Jurkat, Clone E6-1 (cell line): Measurements from ENCODE around the gene ABCC8.

Source experiments
- DNase-seq: peaks from one replicate; pipeline ENCODE4 v3.0.0-alpha.2; 2011; ENCODE audit warnings: low read depth, low spot score
- H3K4me3 ChIP-seq: 2 replicates; pipeline ENCODE4 v1.5.1; 2011; ENCODE audit warnings: mild to moderate bottlenecking, low read length, control low read depth, moderate library complexity

The ABCC8 gene

DNA sequence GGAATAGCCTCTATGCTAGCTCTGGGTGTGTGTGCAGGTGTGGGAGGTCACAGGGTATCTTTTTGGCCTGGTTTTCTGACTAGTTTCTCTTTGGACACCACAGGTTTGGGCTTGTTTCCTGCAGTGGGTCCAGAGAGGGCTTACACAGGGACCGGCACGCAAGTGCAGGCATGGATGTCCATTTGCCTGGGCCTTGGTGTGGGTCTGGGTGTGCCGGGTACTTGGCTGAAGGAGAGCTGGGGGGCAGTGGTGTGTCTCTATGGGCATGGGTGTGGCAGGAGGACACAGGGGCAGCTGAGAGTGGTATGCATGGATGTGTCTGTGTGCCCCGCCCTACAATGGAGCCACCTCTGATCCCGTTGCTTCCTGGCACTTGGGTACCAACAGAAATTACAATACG is 80.7 kb downstream of the ABCC8 start:
- DNase-seq = no peak

DNA sequence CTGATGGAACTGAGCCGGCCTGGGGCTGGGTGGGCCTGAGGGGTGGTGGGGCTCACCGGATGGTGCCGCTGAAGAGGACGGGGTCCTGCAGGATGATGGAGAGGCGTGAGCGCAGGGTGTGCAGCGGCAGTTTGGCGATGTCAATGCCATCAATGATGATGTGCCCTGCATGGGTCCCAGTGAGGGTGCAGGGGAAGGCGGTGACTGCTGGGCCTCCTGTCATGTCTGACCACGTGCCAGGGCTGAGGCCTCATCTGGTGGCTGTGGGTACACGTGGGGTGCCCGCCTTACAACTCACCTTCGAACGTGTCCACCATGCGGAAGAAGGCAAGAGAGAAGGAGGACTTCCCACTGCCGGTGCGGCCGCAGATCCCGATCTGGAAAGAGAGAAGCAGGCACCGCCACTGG is 81.1 kb downstream of the ABCC8 start:
- no peak overlapping the region for H3K4me3 ChIP-seq
- DNase-seq = no peak

More for the DNA sequence above, 80.7 kb downstream of the ABCC8 start:
- no peak overlapping the region for H3K4me3 ChIP-seq

DNA sequence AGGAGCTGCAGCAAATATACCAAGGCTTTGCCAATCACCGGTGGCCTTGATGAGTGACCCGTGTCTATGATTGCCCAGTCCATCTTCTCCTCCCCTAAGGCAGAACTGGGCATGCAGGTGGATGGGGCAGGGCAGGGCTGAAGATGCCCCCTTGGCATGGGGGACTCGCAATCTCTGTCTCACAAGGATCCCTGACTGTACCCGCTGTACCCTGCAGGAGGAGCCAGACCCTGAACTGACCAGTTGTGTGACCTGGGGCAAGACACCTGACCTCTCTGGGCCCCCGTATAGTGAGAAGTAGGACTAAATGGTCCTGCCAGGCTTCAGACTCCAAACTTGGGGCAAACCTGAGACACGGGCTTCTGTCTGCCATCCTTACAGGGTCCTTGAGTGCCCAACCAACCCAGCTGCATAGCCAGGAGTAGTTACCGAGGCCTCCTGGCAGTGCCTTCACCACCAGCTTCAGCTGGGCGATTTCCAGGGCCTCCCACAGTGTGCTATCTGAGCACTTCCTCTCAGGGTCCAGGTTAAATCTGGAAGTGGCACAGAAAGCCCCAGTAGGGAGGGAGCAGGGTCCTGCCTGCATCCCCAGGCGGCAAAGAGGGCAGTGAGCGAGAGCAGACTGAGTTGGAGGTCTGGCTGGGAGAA is 81.8 kb downstream of the ABCC8 start:
- DNase-seq = no peak

DNA sequence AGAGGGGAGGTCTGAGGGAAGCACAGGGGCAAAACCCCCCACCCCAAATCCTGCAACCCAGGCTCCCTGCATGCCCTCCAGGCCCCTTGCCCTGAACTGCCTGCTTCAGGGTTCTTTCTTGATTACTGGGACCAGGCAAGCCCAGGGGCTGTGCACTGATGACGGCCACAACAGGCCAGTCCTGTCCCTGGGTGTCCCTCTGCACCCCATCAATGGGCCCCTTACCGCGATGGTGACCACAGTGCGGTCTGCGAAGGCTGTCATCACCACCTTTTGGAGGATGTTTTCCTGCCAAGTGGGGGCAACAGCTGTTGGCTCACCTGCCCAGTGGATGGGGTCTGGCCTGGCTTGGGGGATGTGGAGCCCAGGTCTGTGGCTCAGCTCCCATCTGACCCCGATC is 83.2 kb downstream of the ABCC8 start:
- no peak for DNase-seq
- no peak overlapping the region for H3K4me3 ChIP-seq

More for the DNA sequence above, 81.8 kb downstream of the ABCC8 start:
- H3K4me3 ChIP-seq = no peak overlapping the region

DNA sequence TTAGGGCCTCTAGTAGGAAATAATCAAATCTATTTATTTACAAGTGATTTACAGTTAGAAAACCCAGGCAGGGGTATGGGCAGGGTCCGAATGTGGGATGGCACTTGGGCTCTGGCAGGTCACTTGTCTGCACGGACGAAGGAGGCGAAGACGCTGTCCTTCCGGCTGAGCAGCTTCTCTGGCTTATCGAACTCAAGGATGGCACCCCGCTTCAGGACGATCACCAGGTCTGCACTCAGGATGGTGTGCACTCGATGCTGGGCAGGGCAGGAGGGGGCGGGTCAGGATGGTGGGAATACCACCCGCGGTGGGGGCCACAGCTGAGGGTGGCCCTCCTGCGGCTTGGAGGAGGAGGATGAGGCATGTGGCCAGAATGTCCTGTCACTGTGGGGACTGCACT is 83.8 kb downstream of the ABCC8 start:
- no peak overlapping the region for H3K4me3 ChIP-seq
- DNase-seq = no peak

DNA sequence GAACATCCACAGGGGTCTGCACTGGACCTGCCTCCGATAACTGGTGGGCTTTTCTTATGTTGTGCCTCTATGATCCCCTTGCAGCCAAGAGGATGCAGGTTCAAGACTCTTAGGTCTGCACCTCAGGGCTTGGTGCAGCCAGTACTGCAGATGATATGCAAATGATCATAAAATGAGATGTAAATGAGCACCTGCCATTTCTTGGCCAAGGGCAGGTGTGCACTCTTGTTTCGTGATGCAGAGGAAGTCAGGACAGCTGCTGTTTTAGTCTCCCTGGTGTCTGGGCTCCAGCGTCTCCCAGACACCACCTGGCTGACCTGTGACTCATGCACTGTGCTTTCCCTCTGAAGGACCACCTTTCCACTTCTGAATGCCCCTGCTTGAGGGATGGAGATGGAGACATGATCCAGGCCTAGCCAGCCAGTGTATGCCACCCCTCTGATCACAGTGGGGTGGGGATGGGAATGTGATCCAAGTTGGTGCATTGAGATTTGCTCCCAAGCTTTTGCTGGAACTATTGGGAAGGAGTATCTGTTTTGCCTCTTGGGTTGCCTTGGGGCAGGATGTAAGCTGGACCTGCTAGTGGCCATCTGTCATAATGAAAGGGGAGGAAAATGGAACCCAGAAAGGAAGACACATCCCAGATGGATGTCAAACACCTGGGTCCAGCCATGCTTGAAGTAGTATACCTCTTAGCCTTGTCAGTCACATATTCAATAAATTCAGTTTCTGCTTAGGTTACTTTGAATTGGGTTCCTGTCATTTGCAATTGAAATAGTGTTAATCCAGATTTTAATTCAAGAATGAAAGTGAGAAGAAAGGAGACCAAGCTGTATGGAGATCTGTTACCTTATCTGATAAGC is 84.9 kb downstream of the ABCC8 start:
- no peak overlapping the region for H3K4me3 ChIP-seq
- DNase-seq = no peak

DNA sequence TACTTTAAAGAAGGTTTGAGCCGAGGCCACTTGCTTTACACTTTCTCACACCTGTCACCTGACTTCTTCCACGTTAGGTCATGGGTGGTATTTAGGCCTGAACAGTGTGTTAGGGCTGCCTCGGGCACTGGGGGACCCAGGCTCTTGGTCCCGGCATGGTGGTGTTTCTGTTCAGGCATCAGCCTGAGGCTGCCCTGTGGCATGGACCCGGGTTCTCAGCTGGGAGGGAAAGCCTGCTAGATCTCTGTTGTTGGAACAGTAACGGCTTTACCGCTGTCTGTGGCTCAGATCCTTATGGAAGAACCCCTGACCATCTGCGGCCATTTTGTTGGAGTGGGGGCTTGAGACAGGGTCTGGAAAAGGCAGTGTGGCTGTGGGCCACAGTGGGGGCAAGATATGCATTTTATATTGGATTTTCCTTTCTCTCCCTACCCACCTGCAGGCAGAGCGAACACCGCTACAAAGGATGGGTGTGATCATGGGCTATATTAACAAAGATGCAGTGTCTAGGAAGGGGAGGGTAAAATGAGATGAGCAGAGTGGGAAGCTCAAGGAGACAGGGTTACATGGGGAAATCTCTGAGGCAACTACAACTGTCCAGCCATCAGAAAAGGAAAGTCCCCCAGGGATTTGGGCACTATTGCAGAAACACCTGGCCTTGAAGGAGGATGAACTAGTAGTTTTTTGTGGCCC is 86.5 kb downstream of the ABCC8 start:
- no peak for DNase-seq
- peak overlapping the region; percentile 57 for H3K4me3 ChIP-seq

DNA sequence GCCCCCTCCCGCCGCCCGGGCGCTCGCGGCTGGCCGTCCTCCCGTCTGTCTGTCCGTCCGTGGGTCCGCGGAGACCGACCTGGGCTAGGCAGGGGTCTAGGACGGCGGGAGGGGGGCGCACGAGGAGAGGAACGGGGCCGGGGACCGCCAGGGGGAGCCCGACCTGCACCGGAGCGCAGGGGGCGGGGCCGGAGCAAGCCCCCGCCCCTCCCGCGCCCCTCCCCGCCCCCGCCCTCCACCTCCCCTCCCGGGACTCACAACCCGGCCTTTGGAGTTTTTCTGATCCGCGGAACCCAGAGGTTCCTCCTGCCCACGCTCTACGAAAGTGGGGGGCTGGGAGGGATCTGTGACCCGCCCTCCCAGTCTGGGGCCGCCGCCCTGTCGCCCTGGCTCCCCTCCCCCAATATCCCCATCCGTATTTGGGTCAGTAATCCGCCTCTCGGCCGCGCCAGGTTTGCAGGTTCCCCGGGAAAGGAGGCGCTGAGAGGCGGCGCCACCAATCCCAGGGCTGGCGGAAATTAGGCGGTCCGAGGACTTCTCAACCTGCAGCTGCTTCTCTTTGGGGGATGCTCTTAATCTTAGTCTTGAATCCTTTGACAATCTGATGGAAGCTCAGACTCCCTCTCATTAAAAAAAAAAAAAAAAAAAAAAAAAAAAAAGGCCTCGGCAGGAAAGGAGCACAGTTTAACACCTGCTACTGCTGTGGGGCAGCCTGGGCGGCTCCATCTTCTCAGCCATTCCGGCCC is 87.3 kb downstream of the ABCC8 start:
- peak overlapping the region; percentile 57 for H3K4me3 ChIP-seq
- DNase-seq = peak; percentile 64

DNA sequence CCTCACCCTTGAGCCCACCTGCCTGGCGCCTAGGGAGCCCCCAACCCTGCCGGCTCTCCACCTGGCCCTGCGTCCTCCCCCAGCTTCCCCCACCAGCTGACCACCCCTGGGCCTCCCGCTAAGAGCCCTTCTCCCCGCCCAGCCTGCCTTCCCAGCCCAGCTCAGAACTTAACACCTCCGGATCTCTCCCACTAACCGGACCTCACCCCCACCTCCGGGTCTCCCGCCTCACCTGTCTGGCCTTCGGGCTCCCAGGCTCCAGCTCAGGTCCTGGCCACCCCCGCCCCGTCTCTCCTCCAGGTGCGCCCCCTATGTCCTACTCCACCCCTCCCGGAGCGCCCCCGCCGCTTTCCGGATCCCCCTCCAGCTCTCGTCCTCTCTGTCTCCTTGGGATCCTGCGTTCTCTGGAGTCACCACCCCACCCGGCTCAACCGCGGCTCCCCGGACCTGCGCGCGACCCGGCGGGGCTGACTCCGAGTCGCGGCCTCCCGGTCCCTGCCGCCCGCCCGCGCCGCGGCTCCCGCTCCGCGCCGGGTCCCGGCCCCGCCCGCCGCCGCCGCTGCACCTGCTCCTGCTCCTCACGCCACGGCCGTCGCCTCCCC is 87.9 kb downstream of the ABCC8 start, which contains the start of gene KCNJ11:
KCNJ11 (minus strand) TSS at position 51 of the 602 bp plus-strand sequence. CDS start 568 bp downstream, outside the sequence.
- H3K4me3 ChIP-seq = peak within 1 kb of the TSS; percentile 57
- no peak for DNase-seq

DNA sequence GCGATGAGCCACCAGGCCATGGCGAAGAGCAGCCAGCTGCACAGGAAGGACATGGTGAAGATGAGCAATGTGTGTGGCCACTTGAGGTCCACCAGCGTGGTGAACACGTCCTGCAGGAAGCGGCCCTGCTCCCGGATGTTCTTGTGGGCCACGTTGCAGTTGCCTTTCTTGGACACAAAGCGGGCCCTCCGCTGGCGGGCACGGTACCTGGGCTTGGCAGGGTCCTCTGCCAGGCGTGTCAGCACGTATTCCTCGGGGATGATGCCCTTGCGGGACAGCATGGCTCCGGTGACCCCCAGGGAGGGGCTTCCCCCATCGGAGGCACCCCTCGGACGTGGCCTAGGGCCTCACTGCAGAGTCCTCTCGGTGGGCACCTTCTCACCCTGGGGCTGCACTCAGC is 88.8 kb downstream of the ABCC8 start:
- DNase-seq = no peak
- no peak overlapping the region for H3K4me3 ChIP-seq

DNA sequence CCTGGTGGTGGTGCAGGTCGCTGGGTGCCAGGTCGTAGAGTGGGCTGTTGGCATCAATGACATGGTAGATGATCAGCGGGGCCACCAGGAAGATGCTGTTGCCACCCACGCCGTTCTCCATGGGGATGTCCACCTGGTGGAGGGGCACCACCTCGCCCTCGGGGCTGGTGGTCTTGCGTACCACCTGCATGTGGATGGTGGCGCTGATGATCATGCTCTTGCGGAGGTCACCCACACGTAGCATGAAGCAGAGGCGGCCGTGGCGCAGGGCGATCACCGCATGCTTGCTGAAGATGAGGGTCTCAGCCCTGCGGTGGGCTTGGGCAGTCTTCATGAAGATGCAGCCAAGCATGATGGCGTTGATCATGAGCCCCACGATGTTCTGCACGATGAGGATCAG is 89.4 kb downstream of the ABCC8 start:
- no peak overlapping the region for H3K4me3 ChIP-seq

DNA sequence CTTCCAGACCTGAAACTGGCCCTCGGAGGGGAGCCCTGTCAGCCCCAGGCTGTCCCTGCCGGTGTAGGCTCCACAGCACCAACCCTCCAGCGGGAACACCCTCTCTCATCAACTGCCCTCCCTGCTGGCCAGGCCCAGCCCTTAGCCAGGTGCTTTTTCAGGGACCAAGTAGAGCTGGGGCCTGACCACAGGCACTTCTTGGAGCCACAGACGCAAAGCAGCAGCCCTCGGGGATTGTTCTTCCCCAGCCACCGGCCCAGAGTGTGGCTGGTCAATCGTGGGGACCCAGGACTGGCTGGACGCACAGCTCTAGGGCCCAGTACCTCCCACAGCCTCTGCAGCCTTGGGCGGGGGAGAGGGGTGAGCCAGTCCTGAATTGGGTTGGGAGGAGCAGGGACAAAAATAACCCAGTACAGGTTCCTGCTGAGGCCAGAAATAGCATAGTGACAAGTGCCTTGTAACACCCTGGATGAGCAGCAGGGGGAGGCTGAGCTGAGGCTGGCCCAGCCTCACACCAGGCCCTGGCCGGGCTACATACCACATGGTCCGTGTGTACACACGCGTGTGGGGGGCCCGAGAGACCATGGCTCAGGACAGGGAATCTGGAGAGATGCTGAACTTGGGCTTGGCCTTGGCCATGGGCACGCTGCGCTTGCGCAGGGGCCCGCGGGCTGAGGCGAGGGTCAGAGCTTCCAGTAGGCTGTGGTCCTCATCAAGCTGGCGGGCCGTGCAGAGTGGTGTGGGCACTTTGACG is 90.1 kb downstream of the ABCC8 start:
- H3K4me3 ChIP-seq = no peak overlapping the region
- peak; percentile 43 for DNase-seq

More for the DNA sequence above, 89.4 kb downstream of the ABCC8 start:
- no peak for DNase-seq

DNA sequence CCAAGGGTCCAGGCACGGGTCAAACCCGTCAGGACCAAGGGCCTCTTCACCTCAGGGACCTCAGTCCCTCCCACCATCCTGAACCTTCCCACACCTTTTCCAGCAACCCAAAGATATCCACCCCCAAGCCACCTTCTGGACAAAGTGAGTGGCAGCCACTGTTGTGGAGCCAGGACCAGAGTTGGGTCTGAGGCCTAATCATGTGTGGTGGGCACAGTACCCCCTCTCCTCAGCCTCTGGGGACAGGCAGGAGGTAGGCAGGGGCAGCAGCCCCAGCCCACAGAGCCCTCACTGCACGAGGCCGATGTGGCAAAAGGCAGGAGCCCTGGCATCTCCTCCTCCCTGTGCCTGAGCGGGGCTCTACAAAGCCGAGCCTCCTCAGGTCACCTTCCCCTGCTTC is 90.7 kb downstream of the ABCC8 start:
- DNase-seq = no peak
- H3K4me3 ChIP-seq = no peak overlapping the region

DNA sequence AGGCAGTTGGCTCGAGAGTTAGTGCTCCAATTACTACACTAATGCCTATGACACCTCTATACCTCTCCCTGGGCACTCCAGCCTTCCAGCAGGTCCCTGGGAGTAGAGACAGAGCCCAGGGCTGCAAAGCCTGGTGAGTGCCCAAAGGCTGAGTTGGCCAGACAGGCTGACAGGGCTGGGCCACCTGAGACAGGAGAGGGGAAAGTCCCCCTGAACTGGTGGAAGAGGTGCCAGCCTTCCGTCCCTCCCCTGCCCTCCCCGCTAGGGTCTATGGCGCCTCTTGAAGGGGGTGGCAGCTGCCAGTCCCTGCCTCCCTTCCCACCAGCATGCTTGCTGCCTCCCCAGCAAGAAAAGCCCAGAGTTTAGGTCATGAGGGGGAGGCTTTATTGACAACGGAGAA is 91.2 kb downstream of the ABCC8 start:
- no peak for DNase-seq
- H3K4me3 ChIP-seq = no peak overlapping the region

DNA sequence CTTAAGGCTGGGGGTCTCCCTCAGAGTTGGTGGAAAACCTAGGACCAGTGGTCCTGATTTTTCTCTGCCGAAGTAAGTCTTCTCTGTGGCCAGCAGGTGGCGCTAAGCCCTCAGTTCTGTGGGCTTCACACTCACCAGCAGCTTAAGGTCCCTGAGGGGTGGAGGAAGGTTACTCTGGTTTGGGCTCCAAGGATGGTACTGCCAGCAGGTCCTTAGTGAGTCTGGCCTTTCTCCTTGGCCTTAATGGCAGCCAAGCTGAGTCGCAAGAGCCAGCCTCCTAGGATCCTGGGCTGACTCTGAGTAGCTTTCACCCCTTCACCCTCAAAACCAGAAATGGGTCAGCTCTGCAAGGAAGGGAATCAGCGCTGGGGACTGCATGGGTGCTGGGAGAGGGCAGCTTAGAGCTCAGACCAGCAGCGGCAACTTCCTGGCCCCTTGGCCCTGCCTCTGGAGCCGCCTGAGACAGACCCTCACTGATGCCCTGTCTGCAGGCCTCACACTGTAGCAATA is 92.6 kb downstream of the ABCC8 start:
- peak; percentile 78 for DNase-seq
- no peak overlapping the region for H3K4me3 ChIP-seq

DNA sequence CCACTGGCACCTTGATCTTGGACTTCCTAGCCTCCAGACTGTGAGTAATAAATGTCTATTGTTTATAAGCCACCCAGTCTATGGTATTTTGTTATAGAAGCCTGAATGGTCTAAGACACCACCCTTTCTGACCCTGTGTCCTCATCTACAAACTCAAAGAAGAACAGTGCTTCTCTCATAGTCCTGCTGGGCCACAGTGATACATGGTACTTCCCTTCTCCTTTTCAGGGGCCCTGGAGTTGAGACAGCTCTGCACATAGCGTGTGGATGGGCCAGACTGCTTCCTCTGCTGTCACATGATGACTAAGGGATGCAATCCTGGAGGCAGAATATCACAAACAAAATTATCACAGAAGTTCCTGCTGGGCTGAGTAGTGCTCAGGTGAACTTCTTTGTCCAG is 93.2 kb downstream of the ABCC8 start:
- H3K4me3 ChIP-seq = no peak overlapping the region
- no peak for DNase-seq

DNA sequence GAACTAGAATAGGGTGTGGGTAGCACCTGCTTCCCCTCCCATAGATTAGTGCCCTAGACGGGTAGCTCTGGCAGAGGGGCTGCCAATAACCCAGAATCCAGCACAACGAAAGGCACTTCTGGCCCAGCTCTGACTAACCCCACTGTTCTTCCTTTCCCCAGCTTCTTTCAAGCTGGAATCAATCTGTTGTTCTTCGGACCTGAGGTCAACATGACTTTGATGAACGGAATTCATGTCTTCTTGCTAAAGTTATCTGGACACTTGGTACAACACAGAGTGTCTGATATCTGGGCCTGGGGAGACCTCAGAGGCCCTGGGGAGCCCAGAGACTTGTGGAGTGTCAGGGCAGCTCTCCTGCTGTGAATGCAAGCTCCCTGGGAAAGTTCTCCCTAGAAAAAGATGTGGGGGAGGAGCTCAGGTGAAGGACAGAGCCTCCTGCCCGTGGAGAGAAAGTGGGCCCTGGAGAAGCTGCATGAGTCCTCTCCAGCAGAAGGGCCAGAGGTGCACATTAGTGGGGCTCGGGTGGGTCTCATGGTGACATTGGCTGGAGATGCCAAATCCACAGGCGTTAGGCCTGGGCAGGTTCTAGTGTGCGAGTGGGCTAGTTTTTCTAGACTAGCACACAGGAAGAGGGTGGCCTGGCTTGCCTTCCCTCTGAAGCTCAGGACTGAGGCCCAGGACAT is 94.5 kb downstream of the ABCC8 start:
- no peak for DNase-seq
- H3K4me3 ChIP-seq = no peak overlapping the region
